ENCODE data around the gene SCARF2. TPM values are rescaled to one million over a fixed set of nuclear protein-coding genes. Genes with fewer than 3 reads are reported as not detected.

The SCARF2 gene
- total RNA-seq, 1 experiment from 2014 or later: 10.8 TPM

DNA sequence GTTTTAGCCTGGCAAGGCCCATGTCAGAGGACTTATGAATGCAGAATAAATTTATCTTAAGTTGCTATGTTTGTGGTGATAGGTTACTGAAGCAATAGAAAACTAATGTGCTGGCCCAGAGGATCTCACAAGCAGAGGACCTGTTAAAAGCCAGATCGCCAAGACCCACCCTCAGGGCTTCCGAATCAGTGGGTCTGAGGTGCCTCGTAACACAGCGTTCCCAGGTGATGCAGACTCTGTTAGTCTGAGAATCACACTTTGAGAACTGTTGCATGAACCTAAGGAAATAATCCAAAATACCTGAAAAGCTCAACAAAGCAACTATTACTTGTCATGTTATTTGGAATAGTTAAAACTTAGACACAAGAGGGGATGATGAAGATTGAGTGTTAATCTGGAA is 6.7 kb upstream of the SCARF2 start:
- H3K14ac ChIP-seq (ENCODE audit: insufficient read depth, low read length): no peak overlapping the region
- no peak overlapping the region for H4K5ac ChIP-seq (ENCODE audit: insufficient read length, low read depth, low read length)
- no peak overlapping the region for H3T11ph ChIP-seq (ENCODE audit: low read length)
- no peaks in the 10 kb centered on the region for H3K23me2 ChIP-seq (ENCODE audit: insufficient read length, low read depth, low read length, poor library complexity, severe bottlenecking)
- H3K36me3 Mint-ChIP-seq (ENCODE audit: insufficient read depth in 1 of 3, low read depth in 3 of 3): peaks cover 2 to 4% (median 3%) of the 10 kb centered on the region in 3 experiments; a peak in 3 of 7 replicates
- no peak overlapping the region for H3K27ac Mint-ChIP-seq
- TF ChIP-seq, protein P1, sequence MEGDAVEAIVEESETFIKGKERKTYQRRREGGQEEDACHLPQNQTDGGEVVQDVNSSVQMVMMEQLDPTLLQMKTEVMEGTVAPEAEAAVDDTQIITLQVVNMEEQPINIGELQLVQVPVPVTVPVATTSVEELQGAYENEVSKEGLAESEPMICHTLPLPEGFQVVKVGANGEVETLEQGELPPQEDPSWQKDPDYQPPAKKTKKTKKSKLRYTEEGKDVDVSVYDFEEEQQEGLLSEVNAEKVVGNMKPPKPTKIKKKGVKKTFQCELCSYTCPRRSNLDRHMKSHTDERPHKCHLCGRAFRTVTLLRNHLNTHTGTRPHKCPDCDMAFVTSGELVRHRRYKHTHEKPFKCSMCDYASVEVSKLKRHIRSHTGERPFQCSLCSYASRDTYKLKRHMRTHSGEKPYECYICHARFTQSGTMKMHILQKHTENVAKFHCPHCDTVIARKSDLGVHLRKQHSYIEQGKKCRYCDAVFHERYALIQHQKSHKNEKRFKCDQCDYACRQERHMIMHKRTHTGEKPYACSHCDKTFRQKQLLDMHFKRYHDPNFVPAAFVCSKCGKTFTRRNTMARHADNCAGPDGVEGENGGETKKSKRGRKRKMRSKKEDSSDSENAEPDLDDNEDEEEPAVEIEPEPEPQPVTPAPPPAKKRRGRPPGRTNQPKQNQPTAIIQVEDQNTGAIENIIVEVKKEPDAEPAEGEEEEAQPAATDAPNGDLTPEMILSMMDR (conservative IDR thresholded peaks at IDR 0.05): no peak
- no peak overlapping the region for H4K8ac ChIP-seq (replicated peaks; ENCODE audit: insufficient read length, low read depth, low read length)
- H3K4me1 ChIP-seq (ENCODE audit: insufficient read depth, low read length): no peaks in the 10 kb centered on the region
- H2BK120ac ChIP-seq (ENCODE audit: low read depth, low read length, poor library complexity, severe bottlenecking): no peak overlapping the region
- no CpG with 5 or more reads among the region's 4 CpGs for WGBS (ENCODE audit: extremely low coverage, insufficient read length, low lambda C conversion rate)
- no peak overlapping the region for H2AK5ac ChIP-seq (ENCODE audit: insufficient read length, low read length)
- H3K4me1 Mint-ChIP-seq: peaks cover 3% of the 10 kb centered on the region in 2 experiments; a peak in 2 of 4 replicates
- H2AFZ ChIP-seq (ENCODE audit: low read length): no peak overlapping the region
- no peak overlapping the region for H3K9ac ChIP-seq (ENCODE audit: extremely low read depth, insufficient read length, low read length)
- DNase-seq: no peak
- H4K20me1 ChIP-seq (ENCODE audit: control insufficient read depth, insufficient read depth, insufficient read length): no peaks in the 10 kb centered on the region
- no peak overlapping the region for H2BK15ac ChIP-seq (ENCODE audit: low read depth, low read length)
- H3K4ac ChIP-seq (ENCODE audit: low read depth, low read length): no peak overlapping the region
- no peak overlapping the region for H4K91ac ChIP-seq (ENCODE audit: insufficient read length, low read depth, low read length)
- H3K27ac ChIP-seq (ENCODE audit: insufficient read length, low read depth, low read length): no peak overlapping the region
- no peak overlapping the region for H3K4me2 ChIP-seq (ENCODE audit: insufficient read depth, insufficient read length, low read length)
- H2BK12ac ChIP-seq (ENCODE audit: insufficient read length, low read depth, low read length): no peak overlapping the region
- H3K56ac ChIP-seq (ENCODE audit: insufficient read length, low read depth, low read length): no peak overlapping the region
- no peaks in the 10 kb centered on the region for H3K79me2 ChIP-seq (ENCODE audit: insufficient read depth, low read length)
- no peak overlapping the region for H3K23ac ChIP-seq (ENCODE audit: insufficient read length, low read depth, low read length)
- H3K4me3 Mint-ChIP-seq: no peak overlapping the region
- no peaks in the 10 kb centered on the region for H3K9me3 ChIP-seq (ENCODE audit: control insufficient read depth, low read depth, low read length)
- no peaks in the 10 kb centered on the region for H3K79me1 ChIP-seq (ENCODE audit: insufficient read depth, low read depth, low read length, poor library complexity, severe bottlenecking)
- H2BK20ac ChIP-seq (ENCODE audit: low read depth, low read length, poor library complexity, severe bottlenecking): no peak overlapping the region
- no peak overlapping the region for H2BK5ac ChIP-seq (ENCODE audit: insufficient read length, low read length)
- no peak overlapping the region for H3K18ac ChIP-seq (ENCODE audit: insufficient read length, low read depth, low read length)
- peaks cover 11% of the 10 kb centered on the region for H3K27me3 Mint-ChIP-seq (ENCODE audit: low read depth)
- H3K27me3 ChIP-seq (ENCODE audit: insufficient read depth, low read length): no peaks in the 10 kb centered on the region
- no peaks in the 10 kb centered on the region for H3K9me3 Mint-ChIP-seq
